Measurements from ENCODE around the gene TSKU.

GRCh38 chr11:76845069-76845468, 61.9 kb downstream of the TSKU start:
- TF ChIP-seq CTCF (IDR thresholded peaks at IDR 0.05) (no peak), POLR2A (IDR thresholded peaks at IDR 0.05) (no peak)
